Stimulated activated CD8-positive, alpha-beta memory T cell treated with anti-CD3 and anti-CD28 coated beads, Interleukin-15, amount 100 ng/mL, for 48 hours (primary cell): Measurements from ENCODE around the gene RASSF7.
"Not testable (repeated sequence)": the region's sequence is repeated elsewhere in the genome, so short reads cannot be mapped to it uniquely, and the experiment has no call there.

Experiments
- DNase-seq, 2 donors: peaks; one replicate each; pipeline ENCODE4 v3.0.0-alpha.2; 2020; ENCODE audit warnings: low read depth in 2 of 2

Gene RASSF7

DNA sequence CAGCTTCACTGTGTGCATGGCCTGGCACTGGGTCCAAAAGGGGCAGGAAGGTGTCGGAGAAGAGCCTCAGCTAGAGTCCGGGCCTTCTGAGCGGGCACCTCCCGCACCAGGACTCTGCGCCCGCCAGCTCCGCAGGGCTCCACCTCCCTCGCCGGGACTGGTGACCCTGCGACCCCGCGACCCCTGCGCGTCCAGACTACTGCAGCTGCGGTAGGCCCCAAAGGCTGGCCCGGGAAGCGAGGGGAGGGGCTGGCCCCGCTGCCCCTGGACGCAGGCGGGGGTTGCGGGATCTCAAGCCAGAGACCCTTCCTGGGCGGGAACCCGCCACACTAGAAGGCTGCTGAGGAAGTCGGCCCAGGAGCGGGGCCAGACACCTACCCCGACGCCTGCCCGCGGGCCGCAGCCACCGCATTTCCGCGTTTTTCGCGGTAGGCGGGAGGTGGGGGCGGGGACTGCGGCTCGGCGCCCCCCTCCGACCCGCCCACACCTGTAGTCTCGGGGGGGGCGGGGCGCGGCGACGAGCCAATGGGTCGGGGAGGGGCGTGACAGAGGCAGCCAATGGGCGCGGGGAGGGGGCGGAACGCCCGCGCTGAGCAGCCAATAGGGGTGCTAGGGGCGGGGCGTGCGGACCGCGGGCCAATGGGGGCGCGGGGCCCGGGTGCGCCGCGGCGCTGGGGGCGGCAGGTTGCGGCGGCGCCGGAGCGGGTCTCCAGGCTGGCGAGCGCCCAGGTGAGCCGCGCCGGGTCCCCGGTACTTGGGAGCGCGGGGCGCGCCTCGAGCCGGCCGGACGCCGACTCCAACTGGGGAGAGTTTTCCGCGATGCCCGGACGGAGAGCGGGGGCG lies at the start of gene RASSF7, which contains the start of gene LMNTD2:
Gene RASSF7, plus strand, starts transcription at position 666 of the 843 bp plus-strand sequence. CDS start 799 bp downstream, outside the sequence.
Gene LMNTD2, minus strand, starts transcription at position 434 of the 843 bp plus-strand sequence. Its CDS starts 22 bp downstream, at position 412.
- DNase-seq: peak; percentile 89 to 93

DNA sequence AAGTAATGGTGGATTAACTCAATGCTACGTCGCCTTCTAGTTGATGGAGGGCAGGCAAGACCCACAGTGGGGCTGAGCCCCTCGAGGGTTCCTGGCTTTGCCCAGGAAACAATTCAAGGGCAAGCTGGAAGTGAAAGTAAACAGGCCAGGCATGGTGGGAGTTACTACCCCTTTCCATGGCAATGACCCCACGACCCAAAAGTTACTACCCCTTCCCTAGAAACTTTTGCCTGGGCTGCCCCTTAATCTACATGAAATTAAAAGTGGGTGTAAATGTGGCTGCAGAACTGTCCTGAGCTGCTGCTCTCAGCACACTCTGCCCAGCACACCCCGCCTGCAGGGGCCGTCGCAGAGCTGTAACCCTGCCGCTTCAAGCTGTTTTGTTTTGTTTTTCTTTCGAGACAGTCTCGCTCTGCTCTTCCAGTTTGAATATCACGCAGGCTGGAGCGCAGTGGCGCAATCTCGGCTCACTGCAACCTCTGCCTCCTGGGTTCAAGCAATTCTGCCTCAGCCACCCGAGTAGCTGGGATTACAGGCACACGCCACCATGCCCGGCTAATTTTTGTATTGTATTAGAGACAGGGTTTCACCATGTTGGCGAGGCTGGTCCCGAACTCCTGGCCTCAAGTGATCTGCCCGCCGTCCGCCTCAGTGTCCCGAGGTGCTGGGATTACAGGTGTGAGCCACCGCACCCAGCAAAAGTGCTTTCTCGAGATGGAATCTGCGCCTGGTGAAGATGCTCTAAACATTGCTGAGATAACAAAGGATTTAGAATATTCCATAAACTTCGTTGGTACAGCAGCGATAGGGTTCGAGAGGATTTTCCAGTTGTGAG lies 47.8 kb upstream of the RASSF7 start:
- DNase-seq: no peak

DNA sequence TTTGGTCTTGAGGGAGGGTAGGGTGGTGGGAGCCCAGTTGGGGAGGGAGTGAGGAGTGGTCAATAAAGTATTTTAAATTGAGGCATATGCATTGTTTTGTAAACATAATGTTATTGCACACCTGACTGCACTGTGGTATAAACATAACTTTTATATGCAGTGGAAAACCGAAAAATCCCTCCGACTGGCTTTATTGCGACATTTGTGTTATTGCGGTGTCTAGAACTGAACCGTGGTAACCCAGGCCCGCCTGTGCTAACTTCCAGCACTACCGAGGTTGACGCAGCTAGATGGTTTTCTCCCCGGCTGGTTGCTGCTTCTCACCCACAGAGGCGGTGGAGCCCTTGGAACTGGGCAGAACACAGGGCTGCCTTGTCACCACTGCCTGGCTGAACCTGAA lies 46.2 kb upstream of the RASSF7 start:
- DNase-seq: no peak

DNA sequence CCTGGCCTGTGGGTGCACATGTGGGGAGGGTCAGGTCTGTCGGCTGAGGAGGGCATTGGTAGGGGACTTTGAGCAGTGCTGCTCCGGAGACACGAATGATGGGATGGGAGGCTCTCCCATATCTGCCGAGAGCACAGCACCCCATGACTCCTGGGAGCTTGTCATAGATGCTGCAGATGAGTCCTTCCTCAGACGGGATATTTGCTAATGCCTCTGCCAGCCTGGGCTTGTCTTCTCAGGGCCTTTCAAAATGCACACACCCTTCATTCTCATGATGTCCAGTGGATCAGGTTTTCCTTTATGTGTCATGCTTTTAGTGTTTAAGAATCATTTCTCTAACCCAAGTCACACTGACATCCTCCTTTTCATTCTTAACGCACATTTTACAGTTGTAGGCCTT lies 45.6 kb upstream of the RASSF7 start:
- DNase-seq: no peak

- DNase-seq: no peak
Observed at GRCh38 chr11:516400-516799, 44.4 kb upstream of the RASSF7 start.

DNA sequence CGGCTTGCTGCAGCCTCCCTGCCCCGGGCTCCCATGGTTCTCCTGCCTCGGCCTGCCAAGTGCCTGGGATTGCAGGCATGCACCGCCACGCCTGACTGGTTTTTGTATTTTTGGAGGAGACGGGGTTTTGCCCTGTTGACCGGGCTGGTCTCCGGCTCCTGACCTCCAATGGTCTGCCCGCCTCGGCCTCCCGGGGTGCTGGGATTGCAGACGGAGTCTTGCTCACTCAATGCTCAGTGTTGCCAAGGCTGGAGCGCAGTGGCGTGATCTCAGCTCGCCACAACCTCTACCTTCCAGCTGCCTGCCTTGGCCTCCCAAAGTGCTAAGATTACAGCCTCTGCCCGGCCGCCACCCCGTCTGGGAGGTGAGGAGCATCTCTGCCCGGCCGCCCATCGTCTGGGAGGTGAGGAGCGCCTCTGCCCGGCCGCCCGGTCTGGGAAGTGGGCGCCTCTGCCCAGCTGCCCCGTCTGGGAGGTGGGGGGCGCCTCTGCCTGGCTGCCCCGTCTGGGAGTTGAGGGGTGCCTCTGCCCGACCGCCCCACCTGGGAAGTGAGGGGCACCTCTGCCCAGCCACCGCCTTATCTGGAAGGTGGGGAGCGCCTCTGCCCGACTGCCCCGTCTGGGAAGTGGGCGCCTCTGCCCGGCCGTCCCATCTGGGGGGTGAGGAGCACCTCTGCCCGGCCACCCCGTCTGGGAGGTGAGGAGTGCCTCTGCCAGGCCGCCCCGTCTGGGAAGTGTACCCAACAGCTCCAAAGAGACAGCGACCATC lies 43.7 kb upstream of the RASSF7 start:
- not testable (repeated sequence) for DNase-seq

GRCh38 chr11:518463-519202 lies 42.1 kb upstream of the RASSF7 start:
- DNase-seq: peak; percentile 79 to 83

GRCh38 chr11:520428-521176 lies 40.2 kb upstream of the RASSF7 start:
- no peak for DNase-seq

DNA sequence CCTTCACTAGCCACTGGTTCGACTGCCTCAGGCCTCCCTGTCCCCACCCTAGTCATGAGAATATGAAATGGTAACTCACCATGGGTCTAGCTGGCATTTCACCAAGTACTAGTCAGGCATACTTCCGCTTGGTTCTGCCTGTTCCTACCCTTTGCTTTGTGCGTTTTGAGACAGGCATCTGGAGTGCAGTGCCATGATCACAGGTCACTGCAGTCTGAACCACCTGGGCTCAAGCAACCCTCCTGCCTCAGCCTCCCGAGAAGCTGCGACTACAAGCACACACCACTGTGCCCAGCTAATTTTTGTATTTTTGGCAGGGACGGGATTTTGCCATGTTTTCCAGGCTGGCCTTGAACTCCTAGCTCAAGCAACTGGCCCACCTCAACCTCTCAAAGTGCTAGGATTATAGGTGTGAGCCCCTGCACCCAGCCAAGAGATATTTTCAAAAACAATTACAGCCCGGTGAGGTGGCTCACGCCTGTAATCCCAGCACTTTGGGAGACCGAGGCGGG lies 39.5 kb upstream of the RASSF7 start:
- DNase-seq: no peak

GRCh38 chr11:526192-526591 lies 34.6 kb upstream of the RASSF7 start:
- no peak for DNase-seq

GRCh38 chr11:528166-528814 lies 32.5 kb upstream of the RASSF7 start:
- DNase-seq: no peak

GRCh38 chr11:528815-529727 lies 31.7 kb upstream of the RASSF7 start:
- no peak for DNase-seq

DNA sequence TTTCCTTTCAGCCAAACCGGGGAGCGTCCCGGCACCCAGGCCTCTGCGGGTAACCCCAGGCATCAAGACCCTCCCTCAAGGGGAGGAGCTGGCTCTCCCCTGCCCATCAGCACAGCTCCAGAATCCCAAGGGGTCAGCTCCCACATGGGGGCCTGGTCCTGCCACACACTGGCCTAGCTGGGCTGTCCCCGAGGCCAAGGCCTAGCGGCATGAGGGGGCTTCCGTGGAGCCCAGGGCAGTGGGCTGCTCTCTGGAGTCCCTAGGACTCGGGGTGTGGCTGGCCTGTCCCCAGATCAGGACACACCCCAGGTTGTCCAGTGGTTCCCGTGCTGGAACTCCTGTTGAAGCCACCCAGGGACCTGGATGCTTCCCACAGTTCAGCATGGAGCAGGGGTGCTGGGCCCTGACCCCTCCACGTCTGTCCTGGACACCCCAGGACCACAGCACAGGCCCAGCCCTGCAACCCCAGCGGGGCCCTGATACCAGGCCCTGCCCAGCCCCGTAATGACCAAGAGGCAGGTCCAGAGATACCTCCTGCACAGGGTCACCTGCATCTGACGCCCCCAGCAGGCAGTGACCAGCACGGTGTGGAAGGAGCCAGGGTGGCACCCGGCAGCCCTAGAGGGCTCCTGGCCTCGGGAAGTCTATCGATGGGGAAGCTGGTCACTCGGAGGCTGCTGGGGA lies 30.9 kb upstream of the RASSF7 start:
- DNase-seq: no peak

- DNase-seq: no peak
Observed at GRCh38 chr11:530960-531831, 29.6 kb upstream of the RASSF7 start.

DNA sequence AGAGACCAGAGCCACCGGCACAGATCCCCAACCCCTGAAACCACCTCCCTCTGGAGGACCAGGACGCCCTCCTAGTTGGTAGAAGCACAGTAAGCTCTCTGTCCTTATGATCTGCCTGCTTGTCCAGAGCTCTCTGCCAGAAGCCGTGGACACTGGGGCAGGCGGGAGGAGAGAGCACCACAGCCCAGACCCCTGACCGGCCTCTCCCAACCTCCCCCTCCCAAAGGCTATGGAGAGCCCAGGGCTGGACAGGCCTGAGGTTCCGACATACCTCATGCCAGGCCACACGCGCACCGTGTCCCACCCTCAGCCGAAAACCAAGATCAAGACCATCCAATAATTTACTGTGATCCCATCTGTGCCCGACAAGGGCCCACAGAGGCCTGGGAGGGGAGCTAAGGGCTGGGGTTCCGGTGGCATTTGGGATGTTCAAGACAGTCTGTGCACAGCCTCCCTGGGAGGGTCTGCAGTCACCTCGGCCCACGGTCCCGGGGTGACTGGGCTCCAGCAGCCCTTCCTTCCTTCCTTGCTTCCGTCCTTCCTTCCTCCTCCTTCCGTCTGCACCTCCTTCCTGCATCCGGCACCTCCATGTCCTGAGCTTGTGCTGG lies 28.7 kb upstream of the RASSF7 start:
- DNase-seq: no peak

- no peak for DNase-seq
Observed at GRCh38 chr11:532527-532985, 28.2 kb upstream of the RASSF7 start.
